GM21381 (cell line): ENCODE results near the gene PKDREJ.

Experiments
- ATAC-seq: cut with Tn5 transposase; IDR thresholded peaks from one replicate; pipeline ENCODE4 v1.9.1; 2021; ENCODE audit warnings: mild to moderate bottlenecking, moderate library complexity; ENCODE audit not compliant: unreplicated experiment

Gene PKDREJ

DNA sequence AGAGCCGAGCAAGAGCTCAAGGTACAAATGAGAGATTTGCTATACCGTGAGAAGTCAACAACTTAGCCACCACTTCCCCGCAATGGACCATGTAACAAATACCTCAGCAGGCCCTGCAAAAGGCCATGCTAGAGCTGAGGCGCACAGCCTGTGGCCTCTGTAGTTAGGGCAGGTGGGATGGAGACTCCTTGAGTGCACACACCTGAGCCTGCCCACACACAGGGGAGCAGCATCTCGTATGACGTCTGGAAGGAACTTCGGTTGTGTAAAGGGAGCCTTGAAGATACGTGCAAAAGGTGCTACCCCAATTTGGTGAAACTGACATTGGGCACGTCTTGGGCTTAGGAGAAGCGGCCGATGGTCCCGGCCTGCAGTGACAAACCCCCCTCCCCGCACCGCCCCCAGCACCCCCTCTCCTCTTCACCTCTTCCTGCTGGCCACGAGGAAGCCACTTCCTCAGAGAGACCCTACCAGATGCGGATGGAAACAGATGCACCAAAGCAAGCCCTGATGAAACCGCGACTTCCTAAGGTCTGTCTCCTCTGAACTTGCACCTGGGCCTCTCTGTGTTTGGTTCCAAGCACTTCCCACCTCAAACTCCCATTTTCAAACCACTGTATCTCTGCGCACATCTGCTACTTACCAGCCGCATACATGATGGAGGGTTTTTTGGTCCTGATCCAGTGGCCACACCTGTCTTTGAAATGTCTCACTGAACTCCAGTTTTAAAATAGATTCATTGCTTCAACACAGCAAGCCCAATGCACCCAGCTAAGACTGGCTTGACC lies 23.7 kb downstream of the PKDREJ start:
- no peak for ATAC-seq

DNA sequence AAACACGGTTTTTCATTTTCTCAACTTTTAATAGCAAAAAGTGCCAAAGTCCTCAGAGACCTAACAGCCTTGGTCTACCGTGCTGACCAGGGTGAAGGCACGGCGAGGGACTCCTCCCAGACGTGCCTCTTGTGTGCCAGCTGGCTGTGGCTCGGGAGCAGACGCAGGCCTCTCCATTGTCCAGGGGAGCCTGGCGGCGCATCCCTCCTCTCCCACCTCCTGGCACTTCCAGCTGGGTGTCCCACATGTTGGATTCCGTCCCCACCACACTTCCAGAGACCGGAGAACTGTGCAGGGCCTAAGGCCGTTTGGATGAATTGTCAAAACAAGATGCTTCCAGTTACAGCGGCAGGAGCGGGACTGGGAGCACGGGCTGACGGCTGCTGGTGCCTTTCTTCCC lies 24.6 kb downstream of the PKDREJ start:
- no peak for ATAC-seq

DNA sequence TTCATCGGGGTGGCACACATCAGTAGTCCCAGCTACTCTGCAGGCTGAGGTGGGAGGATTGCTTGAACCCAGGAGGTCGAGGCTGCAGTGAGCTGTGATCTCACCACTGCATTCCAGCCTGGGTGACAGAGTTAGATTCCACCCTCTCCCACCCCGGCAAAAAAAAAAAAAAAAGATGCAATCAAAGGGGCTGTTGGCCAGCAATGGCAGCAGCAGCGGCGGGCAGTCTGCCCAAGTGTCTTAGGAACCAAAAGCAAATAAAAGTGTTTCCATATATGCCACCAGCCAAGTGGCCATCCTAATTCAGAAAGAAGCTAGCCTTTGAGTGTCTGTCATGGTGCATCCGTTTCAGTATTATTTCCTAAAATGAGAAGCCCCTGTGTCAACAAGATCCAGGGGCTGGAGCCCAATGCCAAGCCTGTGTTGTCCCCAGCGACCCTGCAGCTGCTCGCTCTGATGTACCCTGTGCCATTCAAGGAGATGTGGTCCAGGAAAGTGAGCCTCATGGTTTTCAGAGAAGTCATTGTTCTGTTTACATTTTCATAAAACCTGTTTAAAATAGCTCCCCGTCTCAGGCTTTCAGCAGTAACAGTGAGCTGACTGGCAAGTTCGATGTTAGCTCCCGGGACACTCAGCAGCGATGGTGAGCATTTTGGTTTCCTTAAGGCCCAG lies 25.6 kb downstream of the PKDREJ start:
- no peak for ATAC-seq

DNA sequence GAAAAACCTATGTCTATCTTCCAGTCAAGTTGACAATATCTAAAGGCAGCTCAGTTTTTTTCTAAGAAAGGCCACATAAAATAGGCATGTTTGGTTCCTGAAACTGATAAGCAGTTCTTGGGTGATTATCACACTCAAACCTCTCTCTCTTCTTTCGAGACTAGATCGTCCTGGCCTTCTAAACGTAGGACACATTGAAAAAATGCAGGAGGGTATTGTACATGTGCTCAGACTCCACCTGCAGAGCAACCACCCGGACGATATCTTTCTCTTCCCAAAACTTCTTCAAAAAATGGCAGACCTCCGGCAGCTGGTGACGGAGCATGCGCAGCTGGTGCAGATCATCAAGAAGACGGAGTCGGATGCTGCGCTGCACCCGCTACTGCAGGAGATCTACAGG lies 28.2 kb downstream of the PKDREJ start:
- ATAC-seq: no peak

DNA sequence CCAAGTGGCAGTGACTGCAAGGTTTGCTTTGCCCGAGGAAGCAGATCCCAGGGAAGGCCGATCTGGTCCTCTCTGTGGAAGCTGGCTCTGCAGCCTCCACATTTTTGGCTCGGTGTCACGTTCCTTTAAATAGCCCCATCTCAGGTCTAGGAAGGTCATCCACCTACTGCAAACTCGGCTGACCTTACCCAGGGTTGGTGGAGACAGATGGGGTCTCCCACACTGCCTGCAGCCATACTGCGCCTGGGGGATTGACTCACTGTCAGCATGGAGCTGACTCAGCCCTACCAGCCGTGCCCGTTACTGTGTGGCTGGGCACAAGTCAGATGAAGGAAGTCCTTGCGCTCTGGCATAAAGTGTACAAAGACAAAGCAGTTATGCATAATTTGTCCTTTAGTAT lies 29.9 kb downstream of the PKDREJ start:
- ATAC-seq: no peak

DNA sequence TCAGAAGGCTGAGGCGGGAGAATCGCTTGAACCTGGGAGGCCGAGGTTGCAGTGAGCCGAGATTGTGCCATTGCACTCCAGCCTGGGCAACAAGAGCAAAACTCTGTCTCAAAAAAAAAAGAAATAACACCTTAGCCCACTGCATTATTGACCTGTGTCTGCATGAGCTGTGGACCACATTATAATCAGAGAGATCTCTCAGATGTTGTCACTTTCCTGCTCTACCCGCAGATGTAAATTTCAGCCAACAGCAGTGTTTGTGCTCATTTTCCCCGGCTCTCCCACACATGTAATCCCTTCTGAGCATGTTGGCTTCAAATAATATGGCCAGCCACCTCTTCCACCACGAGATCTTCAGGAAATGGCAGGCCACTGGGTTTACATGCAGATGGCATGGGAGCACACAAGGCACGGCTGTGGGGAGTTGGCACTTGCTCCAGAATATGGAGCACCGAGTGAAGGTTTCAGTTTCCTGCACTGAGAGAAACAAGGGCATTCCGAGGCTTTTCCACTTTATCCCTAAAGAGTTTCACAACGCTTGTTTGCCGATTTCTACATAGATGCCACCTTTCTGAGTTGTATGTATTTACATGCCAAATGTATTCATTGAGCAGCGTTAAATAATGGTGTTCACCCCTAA lies 32.8 kb downstream of the PKDREJ start:
- ATAC-seq: no peak

DNA sequence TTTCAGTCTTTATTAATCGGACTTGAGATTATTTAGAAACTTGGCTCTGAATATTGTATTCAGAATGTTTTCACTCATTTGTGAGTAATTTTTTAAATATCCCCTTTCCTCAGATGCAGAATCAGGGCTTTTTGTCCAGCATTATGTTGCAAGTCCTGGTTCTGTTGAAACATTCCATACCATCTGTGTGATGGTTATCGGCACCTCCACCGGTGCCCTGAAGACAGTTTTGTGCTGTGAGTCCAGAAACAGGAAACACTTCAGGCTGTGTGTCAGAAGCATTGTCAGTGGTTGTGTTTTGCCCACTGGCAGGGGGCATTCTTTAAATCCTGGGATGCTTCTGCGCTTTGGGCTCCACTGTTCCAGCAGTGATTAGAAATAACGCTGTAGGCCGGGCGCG lies 33.4 kb downstream of the PKDREJ start:
- no peak for ATAC-seq

DNA sequence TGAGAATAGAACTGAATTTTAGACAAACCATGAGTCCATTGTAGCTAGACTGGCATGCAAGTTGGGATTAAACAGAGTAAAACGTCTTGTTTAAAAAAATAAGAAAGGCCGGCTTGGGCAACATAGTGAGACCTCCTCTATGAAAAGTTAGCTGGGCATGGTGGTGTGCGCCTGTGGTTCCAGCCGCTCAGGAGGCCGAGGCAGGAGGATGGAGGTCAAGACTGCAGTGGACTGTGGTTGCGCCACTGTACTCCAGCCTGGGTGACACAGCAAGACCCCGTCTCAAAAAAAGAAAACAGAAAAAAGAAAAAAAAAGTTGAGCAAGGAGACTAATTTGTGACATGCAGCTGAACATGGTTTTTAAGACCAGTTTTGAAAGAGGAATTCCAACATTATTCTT lies 36.6 kb downstream of the PKDREJ start:
- no peak for ATAC-seq

DNA sequence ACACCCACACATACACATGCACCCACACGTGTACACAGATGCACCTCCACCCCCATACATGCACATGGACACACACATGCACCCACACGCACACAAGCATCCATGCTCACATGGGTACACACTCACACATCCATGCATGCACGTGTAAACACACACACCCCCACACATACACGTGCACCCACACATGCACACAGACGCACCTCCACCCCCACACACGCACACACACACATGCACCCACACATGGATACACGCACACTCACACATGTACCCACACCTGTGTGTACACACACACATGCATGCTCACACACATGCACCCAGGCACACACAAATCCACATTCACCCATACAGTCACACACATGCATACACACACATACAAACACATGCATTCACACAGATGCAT lies 37.5 kb downstream of the PKDREJ start:
- no peak for ATAC-seq

DNA sequence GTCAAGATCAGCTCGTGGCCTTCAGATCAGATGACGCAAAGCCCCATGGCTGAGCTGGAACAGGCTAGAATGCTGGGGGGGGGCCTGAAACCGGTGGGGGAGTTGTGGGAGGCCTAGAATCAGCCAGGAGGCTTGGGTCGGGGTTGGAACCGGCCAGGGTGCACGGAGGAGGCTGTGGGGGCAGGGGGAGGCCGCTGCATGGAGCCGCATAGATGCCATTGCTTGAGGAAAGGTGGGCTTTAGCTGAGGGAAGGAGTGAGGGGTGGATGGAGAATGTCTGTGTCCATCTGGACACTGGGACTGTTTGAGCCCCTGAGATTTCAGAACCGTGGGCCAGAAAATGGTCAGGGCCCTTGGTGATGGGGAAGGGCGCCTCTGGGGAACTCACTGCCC lies 38.2 kb downstream of the PKDREJ start:
- no peak for ATAC-seq

DNA sequence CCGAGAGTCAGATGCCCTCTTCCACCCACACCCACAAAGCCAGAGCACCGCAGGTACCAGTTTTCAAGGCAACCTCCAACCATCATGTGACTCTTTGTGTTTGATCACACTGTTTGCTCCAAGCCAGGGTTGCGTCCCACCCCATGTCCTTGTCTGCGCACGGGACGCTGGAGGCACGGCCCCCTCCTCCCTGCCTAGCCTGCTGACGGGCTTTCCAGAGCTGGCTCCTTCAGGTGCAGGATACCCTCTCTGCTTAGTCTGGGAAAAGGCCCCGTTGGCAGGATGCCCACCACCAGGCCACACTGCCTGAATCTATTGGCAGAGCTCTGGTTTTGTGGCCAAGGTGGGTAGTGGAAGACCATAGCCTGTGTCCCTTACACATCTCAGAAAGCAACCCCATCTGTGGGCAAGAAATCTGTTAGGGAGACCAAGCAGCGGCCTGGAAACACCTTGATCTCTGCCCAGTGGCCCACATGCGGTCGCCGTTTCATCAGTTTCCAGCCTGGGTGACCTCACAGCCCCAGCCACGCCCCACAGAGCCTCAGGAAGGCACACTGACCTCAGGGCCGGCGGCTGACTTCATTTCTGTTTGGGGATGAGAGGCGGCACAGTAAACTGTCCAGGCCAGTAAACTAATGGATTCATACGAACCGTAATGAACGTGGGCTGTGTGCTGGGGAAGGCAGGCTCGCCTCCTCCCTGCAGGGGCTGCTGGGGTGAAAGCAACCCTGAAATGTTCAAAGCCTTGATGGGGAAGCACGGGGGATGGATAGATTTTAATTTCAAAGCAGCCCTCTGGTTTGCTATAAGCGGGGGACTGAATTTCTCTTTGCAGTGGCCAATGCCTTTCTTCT lies 38.9 kb downstream of the PKDREJ start:
- no peak for ATAC-seq

DNA sequence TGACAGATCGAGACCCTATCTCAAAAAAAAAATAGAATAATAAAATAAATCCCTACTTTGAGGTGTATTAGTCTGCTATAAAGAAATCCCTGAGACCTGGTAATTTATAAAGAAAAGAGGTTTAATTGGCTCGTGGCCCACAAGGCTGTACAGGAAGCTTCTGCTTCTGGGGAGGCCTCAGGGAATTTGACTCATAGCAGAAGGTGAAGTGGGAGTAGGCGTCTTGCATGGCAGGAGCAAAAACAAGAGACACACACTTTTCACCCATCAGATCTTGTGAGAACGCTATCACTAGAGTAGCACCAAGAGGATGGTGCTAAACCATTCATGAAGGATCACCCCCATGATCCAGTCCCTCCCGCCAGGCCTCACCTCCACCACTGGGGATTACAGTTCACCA lies 42.2 kb downstream of the PKDREJ start:
- ATAC-seq: no peak

DNA sequence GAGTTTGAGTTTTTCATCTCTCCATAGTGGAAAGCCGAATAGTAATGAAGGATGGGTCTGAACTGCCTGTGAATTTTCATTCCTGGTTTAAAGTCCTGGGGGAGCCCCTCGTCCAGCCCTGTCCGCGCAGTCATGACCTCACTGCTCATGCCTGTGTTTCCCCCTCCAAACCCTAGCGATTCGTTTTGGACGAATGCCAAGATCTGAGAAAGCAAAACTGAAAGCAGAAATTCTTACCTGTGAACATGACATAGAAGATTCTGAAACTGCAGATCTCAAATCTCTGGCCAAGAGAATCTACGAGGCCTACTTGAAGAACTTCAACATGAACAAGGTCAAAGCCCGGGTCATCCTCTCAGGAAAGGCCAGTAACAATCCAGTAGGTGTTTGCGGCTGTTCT lies 43.5 kb downstream of the PKDREJ start:
- ATAC-seq: no peak

DNA sequence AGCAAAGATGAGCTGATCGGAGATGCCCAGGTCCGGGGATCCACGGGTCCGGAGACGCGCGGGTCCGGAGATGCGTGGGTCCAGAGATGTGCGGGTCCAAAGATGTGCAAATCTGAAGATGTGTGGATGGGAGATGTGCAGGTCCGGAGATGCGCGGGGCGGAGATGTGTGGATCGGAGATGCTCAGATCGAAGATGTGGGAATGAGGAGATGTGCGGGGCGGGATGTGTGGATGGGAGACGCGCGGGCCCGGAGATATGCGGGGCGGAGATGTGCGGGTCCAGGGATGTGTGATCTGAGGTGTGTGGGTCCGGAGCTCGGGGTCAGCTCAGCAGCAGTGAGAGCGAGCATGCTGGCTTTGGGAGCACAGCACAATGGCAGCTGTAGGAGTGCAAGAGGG lies 48.5 kb downstream of the PKDREJ start:
- no peak for ATAC-seq

DNA sequence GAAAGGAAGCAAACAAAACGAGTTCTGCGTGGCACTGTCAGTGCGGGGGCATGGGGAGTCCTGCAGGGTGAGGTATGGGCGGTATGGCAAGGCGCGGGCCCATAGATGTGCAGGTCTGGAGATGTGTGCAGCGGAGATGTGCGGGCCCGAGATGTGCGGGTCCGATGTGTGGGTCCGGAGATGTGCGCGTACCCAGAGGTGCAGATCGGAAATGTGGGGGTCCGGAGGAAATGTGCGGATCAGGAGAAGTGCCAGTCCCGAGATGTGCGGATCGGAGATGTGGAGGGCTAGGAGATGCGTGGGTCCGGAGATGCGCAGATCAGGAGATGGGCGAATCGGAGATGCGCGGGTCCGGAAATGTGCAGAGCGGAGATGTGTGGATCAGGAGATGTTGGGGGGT lies 49.0 kb downstream of the PKDREJ start:
- ATAC-seq: no peak

DNA sequence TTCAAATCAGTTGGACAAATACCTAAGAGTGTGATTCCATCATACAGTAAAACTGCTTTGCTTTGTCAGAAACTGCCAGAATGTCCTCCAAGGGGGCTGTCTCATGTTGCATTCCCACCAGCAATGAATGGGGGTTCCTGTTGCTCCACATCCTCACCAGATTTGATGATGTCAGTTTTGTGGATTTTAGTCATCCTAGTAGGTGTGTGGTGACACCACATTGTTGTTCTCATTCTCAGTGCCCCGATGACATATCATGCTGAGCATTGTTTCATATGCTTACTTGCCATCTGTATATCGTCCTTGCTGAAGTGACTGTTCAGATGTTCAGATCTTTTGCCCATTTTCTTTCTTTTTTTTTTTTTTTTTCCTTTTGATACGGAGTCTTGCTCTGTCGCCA lies 50.1 kb downstream of the PKDREJ start:
- no peak for ATAC-seq

DNA sequence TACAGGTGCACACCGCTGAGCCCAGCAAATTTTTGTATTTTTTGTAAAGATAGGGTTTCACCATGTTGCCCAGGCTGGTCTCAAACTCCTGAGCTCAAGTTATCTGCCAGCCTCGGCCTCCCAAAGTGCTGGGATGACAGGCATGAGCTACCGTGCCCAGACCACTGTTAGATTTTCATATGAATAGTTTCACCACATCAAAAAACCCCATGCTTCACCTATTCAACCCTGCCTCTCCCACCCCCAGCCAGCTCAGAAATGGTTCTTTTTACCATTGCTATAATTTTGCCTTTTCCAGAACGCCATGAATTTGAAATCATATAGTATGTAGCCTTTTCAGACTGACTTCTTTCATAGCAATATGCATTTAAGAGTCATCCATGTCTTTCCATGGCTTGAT lies 50.9 kb downstream of the PKDREJ start:
- no peak for ATAC-seq

DNA sequence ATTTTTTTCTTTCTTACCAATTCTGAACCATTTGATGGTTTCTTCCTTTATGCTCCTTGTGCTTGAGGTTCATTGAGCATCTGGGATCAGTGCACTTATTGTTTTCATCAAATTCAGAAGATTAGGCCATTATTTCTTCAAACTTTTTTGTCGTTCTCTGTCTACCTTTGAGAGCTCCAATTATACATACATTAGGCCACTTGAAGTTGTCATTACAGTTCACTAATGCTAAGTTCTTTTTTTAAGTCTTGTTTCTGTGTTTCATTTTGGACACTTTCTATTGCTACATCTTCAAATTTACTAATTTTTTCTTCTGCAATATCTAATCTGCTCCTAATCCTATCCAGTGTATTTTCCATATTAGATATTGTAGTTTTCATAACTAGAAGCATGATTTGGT lies 53.9 kb downstream of the PKDREJ start:
- no peak for ATAC-seq
